ENCODE results near the gene TRPC1.
A peak's percentile ranks its signal among the peaks of the same experiment; 100 is the strongest.
"Not testable (repeated sequence)": the region's sequence is repeated elsewhere in the genome, so short reads cannot be mapped to it uniquely, and the experiment has no call there.

Gene TRPC1

DNA sequence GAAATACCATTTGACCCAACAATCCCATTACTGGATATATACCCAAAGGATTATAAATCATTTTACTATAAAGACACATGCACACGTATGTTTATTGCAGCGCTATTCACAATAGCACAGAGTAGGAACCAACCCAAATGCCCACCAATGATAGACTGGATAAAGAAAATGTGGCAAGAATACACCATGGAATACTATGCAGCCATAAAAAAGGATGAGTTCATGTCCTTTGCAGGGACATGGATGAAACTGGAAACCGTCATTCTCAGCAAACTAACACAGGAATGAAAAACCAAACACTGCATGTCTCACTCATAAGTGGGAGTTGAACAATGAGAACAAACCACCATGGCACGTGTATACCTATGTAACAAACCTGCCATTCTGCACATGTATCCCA is 26.7 kb downstream of the TRPC1 start:
- DNase-seq (ENCODE audit: low read depth in 2 of 3, low spot score in 1 of 3), result not testable (repeated sequence)

DNA sequence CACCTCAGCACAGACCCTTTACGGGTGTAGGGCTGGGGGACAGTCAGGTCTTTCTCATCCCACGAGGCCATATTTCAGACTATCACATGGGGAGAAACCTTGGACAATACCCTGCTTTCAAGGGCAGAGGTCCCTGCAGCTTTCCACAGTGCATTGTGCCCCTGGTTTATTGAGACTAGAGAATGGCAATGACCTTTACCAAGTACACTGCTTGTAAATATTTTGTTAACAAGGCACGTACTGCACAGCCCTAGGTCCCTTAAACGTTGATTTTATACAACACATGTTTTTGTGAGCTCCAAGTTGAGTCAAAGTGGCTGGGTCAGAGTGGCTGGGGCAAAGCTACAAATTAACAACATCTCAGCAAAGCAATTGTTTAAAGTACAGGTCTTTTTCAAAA is 28.8 kb downstream of the TRPC1 start:
- not testable (repeated sequence) for DNase-seq (ENCODE audit: low read depth in 2 of 3, low spot score in 1 of 3)

DNA sequence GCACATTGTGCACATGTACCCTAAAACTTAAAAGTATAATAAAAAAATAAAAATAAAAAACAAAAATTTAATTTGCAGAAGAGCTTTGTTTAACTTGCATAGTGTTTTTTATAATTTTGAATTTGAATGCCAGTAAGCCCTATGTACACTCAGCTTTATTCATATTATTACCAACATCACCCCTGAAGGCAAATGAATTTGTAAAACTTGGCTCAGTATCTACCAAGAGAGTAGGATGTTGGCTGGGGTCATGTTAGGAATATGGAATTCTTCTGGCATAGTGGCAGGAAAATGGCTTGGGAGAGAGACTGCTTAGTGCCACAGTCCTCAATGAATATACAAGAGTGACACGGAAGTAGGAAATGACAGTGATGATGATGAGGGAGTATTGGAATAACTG is 30.7 kb downstream of the TRPC1 start:
- no peak for DNase-seq (ENCODE audit: low read depth in 2 of 3, low spot score in 1 of 3)

- no peak for DNase-seq (ENCODE audit: low read depth in 2 of 3, low spot score in 1 of 3)
Observed at GRCh38 chr3:142768338-142768737, 44.5 kb downstream of the TRPC1 start.

DNA sequence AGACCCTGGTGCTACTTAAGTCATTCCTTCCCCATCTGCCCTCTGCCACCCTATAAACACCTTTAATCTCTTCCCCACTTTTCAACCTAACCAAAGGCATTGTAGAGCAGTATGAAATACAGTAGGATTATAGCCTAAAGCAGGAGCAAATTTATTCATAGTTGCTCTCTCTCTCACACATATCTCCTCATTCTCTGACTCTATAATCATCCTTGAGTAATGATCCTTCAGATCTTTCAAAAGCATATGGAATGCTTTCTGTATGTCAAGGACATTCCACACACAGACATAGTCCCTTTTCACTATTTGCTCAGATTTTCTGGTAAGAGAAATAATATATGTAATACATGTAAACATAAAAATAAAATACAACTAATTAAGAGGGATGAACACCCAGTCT is 54.1 kb downstream of the TRPC1 start:
- no peak for DNase-seq (ENCODE audit: low read depth in 2 of 3, low spot score in 1 of 3)

DNA sequence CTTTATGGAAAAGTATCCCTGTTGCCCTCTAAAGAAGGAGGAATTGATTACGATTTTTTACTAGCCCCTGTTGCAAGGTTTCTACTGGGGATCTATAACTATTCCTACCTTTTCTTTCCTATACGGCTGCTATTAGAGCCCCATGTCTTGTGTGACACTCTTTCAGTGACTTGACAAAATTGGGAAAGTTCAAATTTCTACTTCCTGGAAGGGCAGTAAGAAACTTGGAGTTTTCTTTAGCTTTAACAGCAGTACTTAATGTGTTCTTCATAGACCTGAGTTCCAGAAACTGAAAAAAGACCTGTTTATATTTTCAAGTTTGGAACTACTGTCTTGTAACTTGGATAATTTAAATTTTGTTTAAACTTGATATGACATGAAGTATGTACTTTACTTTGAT is 54.7 kb downstream of the TRPC1 start:
- no peak for DNase-seq (ENCODE audit: low read depth in 2 of 3, low spot score in 1 of 3)

DNA sequence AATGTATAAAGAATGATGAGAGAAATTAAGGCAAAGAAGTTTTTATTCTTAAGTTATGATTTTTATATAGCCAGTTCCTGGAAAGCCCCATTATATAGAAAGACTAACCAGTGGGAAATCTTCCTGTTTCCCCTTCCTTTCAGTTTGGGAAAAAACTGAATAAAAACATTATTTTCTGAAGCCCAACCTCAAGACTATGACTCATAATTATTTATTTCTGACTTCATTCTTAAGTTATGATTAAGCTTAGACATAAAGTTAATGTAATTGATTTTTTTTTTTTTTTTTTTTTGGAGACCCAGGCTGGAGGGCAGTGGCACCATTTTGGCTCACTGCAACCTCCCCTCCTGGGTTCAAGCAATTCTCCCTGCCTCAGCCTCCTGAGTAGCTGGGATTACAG is 55.8 kb downstream of the TRPC1 start:
- no peak for DNase-seq (ENCODE audit: low read depth in 2 of 3, low spot score in 1 of 3)

- DNase-seq (ENCODE audit: low read depth in 2 of 3, low spot score in 1 of 3), result no peak
Observed at GRCh38 chr3:142782616-142783015, 58.8 kb downstream of the TRPC1 start.

DNA sequence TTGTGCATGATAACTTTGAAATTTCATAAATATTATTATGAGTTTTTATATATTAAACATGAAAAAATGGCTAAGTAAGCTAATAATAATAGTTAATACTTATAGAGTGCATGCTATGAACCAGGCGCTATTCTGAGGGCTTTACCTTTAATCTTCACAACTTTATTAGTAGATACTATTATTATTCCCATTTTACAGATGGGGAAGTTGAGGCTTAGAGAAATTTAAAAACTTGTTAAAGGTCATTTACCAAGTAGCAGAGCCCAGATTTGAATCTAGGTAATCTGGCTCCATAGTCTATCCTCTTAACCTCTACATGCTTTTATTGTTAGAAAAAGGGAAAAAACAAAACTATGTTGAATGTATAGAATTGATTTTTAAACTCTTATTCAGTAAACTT is 60.4 kb downstream of the TRPC1 start:
- no peak for DNase-seq (ENCODE audit: low read depth in 2 of 3, low spot score in 1 of 3)

GRCh38 chr3:142785996-142786395 is 62.2 kb downstream of the TRPC1 start:
- no peak for DNase-seq (ENCODE audit: low read depth in 2 of 3, low spot score in 1 of 3)

- DNase-seq (ENCODE audit: low read depth in 2 of 3, low spot score in 1 of 3), result no peak
Observed at GRCh38 chr3:142787719-142788118, 63.9 kb downstream of the TRPC1 start.

- DNase-seq (ENCODE audit: low read depth in 2 of 3, low spot score in 1 of 3), result no peak
Observed at GRCh38 chr3:142794508-142794907, 70.7 kb downstream of the TRPC1 start.

DNA sequence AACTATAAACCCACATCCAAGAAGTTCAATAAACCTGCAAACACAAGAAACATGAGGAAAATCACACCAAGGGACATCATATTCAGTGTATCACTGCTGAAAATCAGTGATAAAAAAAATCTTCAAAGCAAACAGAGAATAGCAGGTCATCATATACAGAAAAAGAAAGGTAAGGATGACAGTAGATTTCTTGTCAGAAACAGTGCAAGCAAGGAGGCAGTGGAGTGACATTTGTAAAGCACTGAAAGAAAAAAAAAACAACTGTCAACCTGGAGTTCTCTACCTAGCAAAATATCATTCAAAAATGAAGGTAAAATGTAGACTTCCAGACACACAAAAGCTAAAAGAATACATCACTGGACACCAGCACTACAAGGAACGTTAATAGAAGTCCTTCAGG is 71.5 kb downstream of the TRPC1 start:
- no peak for DNase-seq (ENCODE audit: low read depth in 2 of 3, low spot score in 1 of 3)

DNA sequence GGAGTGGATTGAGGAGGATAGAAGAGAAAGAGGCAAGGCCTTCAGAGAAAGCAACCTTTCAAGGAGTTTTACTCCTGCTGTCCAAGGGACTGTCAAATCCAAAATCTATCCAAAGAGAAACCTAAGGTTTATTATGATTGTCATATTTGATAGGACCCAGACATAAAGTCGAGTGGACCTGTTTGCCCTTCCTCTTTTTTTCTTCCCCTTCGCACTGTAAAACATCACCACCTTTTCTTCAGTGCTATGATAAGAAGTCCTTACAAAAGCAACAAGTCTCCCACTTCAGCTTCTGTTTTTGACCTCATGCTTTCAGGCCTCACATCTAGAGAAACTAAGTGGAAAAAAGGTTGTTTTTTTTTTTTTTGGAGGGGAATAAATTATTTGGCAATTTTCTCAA is 73.0 kb downstream of the TRPC1 start:
- DNase-seq (ENCODE audit: low read depth in 2 of 3, low spot score in 1 of 3), result no peak

GRCh38 chr3:142801746-142802145 is 77.9 kb downstream of the TRPC1 start:
- DNase-seq (ENCODE audit: low read depth in 2 of 3, low spot score in 1 of 3), result no peak

DNA sequence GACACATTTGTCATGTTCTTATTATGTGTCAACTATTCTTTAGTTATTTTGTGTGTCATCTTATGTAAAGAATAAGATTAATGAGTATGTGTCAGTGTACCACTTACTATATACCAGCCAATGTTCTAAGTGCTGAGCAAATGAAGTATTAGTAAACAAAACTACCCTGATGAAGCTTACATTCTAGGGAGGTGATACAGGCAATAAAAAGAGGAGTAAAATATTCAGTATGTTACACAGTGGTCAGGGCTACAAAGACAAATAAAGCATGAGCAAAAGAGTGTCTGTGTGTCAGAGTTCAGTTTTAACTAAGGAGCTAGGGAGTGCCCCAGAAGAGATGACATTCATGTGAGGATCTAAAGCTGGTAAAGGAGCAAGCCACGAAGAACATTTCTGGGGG is 79.1 kb downstream of the TRPC1 start:
- DNase-seq (ENCODE audit: low read depth in 2 of 3, low spot score in 1 of 3), result no peak

DNA sequence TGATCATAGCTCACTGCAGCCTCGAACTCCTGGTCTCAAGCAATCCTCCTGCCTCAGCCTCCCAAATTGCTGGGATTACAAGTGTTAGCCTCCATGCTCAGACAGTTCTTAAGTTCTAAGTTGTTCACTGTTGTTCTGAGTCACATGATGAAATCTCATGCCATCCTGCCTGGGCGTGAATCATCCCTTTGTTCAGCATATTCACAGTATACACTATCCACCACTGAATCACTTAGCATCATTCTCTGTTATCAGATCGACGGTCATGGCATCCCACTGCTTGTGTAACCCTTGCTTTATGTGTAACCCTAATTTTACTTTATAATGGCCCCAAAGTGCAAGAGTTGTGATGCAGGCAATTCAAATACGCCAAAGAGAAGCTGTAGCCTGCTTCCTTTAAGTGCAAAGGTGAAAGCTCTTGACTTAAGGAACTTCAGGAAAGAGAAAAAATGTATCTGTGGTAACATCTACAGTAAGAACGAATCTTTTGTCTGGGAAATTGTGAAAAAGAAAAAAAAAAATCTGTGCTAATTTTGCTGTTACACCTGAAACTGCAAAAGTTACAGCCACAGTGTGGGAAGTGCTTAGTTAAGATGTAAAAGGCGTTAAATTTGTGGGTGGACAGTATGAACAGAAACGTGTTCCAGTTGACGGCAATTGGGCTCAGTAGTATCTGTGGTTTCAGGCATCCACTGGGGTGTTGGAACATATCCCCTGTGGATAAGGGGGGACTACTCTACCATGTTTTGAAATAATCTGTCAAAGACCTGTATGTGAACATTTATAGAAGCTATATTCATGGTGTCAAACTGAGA is 84.5 kb downstream of the TRPC1 start:
- DNase-seq (ENCODE audit: low read depth in 2 of 3, low spot score in 1 of 3), result peak in 1 of 3 donors; percentile 3

DNA sequence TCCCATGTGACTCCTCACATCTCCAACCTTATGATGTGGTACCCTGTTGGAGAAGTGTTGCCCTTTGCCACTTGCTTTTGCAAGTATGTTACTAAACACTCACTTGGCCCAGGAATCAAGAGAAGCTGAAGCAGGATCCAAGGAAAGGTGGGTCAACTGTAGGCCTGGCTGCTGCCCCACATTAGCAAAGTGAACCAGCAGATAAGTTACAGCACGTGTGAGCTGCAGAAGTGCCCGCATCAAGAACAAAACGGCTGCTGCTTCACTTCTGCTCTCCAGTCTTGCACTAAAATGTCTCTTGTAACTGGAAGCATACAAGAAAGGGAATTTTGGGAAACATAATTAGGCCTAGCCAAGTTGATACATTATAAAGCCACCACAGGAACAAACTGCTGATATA is 85.4 kb downstream of the TRPC1 start:
- no peak for DNase-seq (ENCODE audit: low read depth in 2 of 3, low spot score in 1 of 3)

GRCh38 chr3:142815803-142816202 is 92.0 kb downstream of the TRPC1 start:
- no peak for DNase-seq (ENCODE audit: low read depth in 2 of 3, low spot score in 1 of 3)

DNA sequence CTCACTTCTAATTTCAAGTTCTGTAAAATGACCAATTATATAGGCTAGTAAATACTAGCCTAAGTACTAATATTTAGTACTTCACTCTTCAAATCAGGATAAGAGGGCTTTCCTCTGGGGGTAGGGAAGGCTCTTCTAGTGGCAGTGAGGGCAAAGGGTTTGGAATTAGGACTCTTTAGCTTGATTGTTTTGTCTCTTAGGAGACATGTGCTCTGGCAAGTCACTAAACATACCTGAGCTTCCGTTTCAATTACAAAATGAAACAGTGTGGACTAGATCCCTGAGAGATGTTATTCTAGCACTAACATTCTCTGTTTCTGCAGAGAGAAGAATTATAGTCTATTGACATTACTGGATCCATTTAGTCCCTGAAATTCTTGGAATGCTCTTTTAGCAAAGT is 93.5 kb downstream of the TRPC1 start:
- no peak for DNase-seq (ENCODE audit: low read depth in 2 of 3, low spot score in 1 of 3)

- no peak for DNase-seq (ENCODE audit: low read depth in 2 of 3, low spot score in 1 of 3)
Observed at GRCh38 chr3:142817897-142818296, 94.1 kb downstream of the TRPC1 start.

DNA sequence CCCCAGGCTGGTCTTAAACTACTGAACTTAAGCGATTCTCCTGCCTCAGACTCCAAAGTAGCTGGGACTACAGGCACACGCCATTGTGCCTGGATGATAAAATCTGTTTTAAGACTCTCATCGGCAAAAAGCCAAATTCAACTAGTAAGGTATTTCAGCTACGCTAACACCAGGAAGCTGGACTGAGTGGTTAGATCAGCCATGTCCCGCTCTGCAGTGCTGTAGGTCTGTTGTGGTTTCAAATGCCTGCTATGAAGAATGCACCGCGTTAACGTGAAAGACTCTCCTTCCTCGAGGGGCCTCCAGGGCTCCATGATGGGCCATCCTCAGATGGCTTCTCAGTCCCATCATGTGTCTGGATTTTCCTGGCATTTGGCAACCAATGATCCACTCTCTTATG is 94.8 kb downstream of the TRPC1 start:
- no peak for DNase-seq (ENCODE audit: low read depth in 2 of 3, low spot score in 1 of 3)

DNA sequence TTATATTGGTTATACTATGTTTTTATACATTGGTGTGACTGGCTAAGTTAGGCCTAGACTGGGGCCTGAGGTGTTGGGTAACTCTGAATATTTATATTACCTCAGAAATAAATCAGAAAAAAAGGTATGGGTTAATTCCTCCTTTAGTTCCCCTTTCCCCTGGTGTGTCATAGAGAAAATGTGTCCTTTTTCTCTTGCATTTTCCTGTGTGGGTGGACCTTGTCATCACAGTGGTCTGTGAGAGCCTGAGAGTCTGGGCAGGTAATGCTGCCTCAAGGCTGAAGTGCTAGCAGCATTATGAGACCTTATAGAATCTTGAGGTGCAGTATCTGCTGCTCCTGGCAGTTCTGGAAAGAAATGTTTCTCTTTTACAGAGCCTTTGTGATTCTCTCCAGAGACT is 95.3 kb downstream of the TRPC1 start:
- DNase-seq (ENCODE audit: low read depth in 2 of 3, low spot score in 1 of 3), result no peak

Data from stimulated activated CD4-positive, alpha-beta T cell treated with anti-CD3 and anti-CD28 coated beads, Interleukin-12 subunit alpha, Interleukin-12 subunit beta, amount 100 ng/mL, for 48 hours (primary cell).